Neural crest cell (in vitro differentiated cells): Measurements from ENCODE around the gene CDH8. TPM values are rescaled to one million over a fixed set of nuclear protein-coding genes. Genes with fewer than 3 reads are reported as not detected.

ENCODE experiments used
- DNase-seq: peaks from one replicate; pipeline ENCODE4 v3.0.0; 2021; ENCODE audit warnings: low read depth, mixed read lengths, low spot score
- H3K27ac Mint-ChIP-seq: one replicate; pipeline ENCODE4 v1.8.0; 2021; ENCODE audit warnings: mild to moderate bottlenecking, mixed read lengths; ENCODE audit not compliant: unreplicated experiment
- H3K27me3 Mint-ChIP-seq: 2 replicates; pipeline ENCODE4 v1.8.0; 2021; ENCODE audit warnings: low read depth, mild to moderate bottlenecking, mixed read lengths
- H3K36me3 Mint-ChIP-seq: 2 replicates; pipeline ENCODE4 v1.8.0; 2021; ENCODE audit warnings: low read depth, mild to moderate bottlenecking, mixed read lengths
- H3K4me1 Mint-ChIP-seq: 2 replicates; pipeline ENCODE4 v1.8.0; 2021; ENCODE audit warnings: mixed read lengths
- H3K4me3 Mint-ChIP-seq: one replicate; pipeline ENCODE4 v1.8.0; 2021; ENCODE audit warnings: mild to moderate bottlenecking, mixed read lengths
- H3K9me3 Mint-ChIP-seq: 2 replicates; pipeline ENCODE4 v1.8.0; 2021; ENCODE audit warnings: mixed read lengths
- CTCF ChIP-seq: fragments of 200-600 bp; sonication (generic); conservative IDR thresholded peaks from 2 replicates; pipeline ENCODE4 v1.5.0; 2021; ENCODE audit warnings: antibody characterized with exemption, mild to moderate bottlenecking
- total RNA-seq: library from RNA; stranded (reverse); gene quantifications from 2 replicates; pipeline ENCODE4 v1.2.1, GENCODE V29; 2021

CDH8 gene
- total RNA-seq, 1 donor from 2014 or later: 7.1 TPM

DNA sequence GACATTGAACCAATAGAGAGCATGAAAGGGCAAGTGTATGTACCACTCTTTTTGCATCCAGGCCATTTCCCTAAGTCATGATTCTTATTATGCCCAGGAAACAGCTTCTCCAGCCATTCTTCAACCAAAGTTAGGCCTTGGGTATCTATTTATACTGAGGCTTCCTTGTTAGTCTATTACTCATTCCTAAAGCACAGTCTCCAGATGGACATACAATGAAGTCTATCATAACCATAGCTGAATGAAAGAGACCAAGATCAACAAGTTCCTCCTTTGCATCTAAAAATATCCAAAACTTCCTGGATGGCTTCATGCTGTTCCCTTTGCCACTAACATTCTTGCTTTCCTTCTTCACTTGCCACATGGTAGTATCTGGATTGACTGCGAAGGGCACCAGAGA, 265.9 kb downstream of the CDH8 start:
- no peak for TF ChIP-seq CTCF
- Mint-ChIP-seq H3K4me1 (peaks cover 3% of the 10 kb centered on the region), H3K27ac (no peak overlapping the region), H3K9me3 (no peaks in the 10 kb centered on the region), H3K36me3 (no peaks in the 10 kb centered on the region), H3K27me3 (no peaks in the 10 kb centered on the region), H3K4me3 (no peak overlapping the region)
- DNase-seq: no peak

DNA sequence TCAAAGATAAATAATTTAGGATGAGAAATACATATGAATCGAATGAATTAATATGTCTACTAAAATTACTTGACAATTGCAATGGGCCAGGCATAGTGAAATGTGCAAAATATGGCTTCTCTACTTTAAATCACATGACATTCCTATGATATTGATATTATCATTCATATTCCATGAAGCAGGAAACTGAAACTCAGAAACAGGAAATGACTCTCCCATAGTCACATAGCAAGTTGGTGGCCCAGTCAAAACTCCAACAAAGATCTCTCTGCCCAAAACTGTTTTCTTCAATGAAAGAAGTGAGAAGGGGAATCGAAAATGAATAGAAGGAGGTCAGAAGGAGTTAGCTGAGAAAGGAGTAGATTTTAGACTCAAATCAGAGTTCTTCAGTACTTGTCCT, 272.2 kb downstream of the CDH8 start:
- Mint-ChIP-seq H3K27me3 (no peaks in the 10 kb centered on the region), H3K9me3 (no peaks in the 10 kb centered on the region), H3K4me1 (no peaks in the 10 kb centered on the region), H3K36me3 (no peaks in the 10 kb centered on the region), H3K4me3 (no peak overlapping the region), H3K27ac (no peak overlapping the region)
- TF ChIP-seq CTCF: no peak
- DNase-seq: no peak

DNA sequence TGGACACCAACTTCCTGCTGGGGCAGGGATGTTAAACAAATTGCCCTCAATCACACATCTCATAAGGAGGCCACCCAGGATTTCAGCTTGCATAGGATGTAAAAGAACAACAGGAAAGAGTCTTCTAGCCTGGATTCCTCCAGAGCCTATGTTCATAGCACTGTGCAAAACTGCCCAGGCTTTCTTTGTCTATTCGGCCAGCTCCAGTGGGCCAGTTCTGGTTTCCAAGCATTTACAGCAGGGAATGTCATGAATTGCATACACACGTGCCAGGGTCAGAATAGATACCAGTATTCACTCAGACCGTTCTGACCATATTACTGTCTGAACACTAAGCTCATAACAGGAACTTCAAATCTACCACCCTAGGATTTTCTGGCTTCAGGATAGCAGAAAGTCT, 273.2 kb downstream of the CDH8 start:
- H3K27ac Mint-ChIP-seq: no peak overlapping the region
- TF ChIP-seq CTCF: no peak
- no peaks in the 10 kb centered on the region for H3K9me3 Mint-ChIP-seq
- no peaks in the 10 kb centered on the region for H3K36me3 Mint-ChIP-seq
- DNase-seq: no peak
- H3K4me3 Mint-ChIP-seq: no peak overlapping the region
- no peaks in the 10 kb centered on the region for H3K27me3 Mint-ChIP-seq
- H3K4me1 Mint-ChIP-seq: no peaks in the 10 kb centered on the region

GRCh38 chr16:61730997-61731396, 305.2 kb downstream of the CDH8 start:
- no peaks in the 10 kb centered on the region for H3K36me3 Mint-ChIP-seq
- H3K4me3 Mint-ChIP-seq: no peak overlapping the region
- peak overlapping the region; percentile 52 for H3K27ac Mint-ChIP-seq
- DNase-seq: no peak
- peaks cover 7% of the 10 kb centered on the region for H3K4me1 Mint-ChIP-seq
- H3K9me3 Mint-ChIP-seq: no peaks in the 10 kb centered on the region
- no peaks in the 10 kb centered on the region for H3K27me3 Mint-ChIP-seq
- TF ChIP-seq CTCF: no peak

DNA sequence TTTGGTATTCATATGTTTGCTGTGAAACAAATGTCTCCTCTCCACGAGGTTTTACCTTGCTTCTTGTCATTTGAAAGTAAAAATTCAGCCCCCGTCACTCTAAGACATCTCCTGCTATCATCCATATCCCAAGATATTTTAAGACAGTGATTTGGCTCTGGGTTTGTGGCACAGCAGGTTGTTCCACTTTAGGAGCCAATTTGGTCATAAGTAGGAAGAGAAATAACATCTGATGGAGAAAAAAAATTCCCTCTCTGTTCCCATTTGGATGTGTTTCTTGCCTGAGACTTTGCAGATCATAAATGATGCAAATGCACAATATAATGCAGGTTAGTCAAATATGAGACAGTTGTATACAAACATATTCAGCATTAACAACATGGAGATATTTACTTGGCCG, 309.5 kb downstream of the CDH8 start:
- peaks cover 7% of the 10 kb centered on the region for H3K4me1 Mint-ChIP-seq
- no peaks in the 10 kb centered on the region for H3K9me3 Mint-ChIP-seq
- no peaks in the 10 kb centered on the region for H3K27me3 Mint-ChIP-seq
- DNase-seq: no peak
- no peak overlapping the region for H3K4me3 Mint-ChIP-seq
- no peak overlapping the region for H3K27ac Mint-ChIP-seq
- no peak for TF ChIP-seq CTCF
- no peaks in the 10 kb centered on the region for H3K36me3 Mint-ChIP-seq

- Mint-ChIP-seq H3K4me3 (no peak overlapping the region), H3K27me3 (no peaks in the 10 kb centered on the region), H3K36me3 (no peaks in the 10 kb centered on the region)
These were observed 310.1 kb downstream of the CDH8 start for GRCh38 chr16:61726125-61726524.

More at GRCh38 chr16:61726125-61726524, 310.1 kb downstream of the CDH8 start:
- Mint-ChIP-seq H3K4me1 (peaks cover 5% of the 10 kb centered on the region), H3K9me3 (no peaks in the 10 kb centered on the region), H3K27ac (no peak overlapping the region)
- TF ChIP-seq CTCF: no peak
- DNase-seq: no peak
